ENCODE data around the gene CDC16. TPM values are rescaled to one million over a fixed set of nuclear protein-coding genes. Genes with fewer than 3 reads are reported as not detected.
"Not testable (repeated sequence)": the region's sequence is repeated elsewhere in the genome, so short reads cannot be mapped to it uniquely, and the experiment has no call there.

Gene CDC16
- total and polyA plus RNA-seq, 2 of the 13 experiments (the other 11 are each of a cell fraction or from before 2014, with no cell fraction given) = 24.2 to 60.9 TPM

GRCh38 chr13:114198556-114198955 is 36.1 kb upstream of the CDC16 start (continued):
- TF ChIP-seq, protein P1, sequence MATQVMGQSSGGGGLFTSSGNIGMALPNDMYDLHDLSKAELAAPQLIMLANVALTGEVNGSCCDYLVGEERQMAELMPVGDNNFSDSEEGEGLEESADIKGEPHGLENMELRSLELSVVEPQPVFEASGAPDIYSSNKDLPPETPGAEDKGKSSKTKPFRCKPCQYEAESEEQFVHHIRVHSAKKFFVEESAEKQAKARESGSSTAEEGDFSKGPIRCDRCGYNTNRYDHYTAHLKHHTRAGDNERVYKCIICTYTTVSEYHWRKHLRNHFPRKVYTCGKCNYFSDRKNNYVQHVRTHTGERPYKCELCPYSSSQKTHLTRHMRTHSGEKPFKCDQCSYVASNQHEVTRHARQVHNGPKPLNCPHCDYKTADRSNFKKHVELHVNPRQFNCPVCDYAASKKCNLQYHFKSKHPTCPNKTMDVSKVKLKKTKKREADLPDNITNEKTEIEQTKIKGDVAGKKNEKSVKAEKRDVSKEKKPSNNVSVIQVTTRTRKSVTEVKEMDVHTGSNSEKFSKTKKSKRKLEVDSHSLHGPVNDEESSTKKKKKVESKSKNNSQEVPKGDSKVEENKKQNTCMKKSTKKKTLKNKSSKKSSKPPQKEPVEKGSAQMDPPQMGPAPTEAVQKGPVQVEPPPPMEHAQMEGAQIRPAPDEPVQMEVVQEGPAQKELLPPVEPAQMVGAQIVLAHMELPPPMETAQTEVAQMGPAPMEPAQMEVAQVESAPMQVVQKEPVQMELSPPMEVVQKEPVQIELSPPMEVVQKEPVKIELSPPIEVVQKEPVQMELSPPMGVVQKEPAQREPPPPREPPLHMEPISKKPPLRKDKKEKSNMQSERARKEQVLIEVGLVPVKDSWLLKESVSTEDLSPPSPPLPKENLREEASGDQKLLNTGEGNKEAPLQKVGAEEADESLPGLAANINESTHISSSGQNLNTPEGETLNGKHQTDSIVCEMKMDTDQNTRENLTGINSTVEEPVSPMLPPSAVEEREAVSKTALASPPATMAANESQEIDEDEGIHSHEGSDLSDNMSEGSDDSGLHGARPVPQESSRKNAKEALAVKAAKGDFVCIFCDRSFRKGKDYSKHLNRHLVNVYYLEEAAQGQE (IDR thresholded peaks at IDR 0.05; ENCODE audit: borderline replicate concordance in 1 of 2, low read depth in 1 of 2, low read length in 2 of 2) = no peak

DNA sequence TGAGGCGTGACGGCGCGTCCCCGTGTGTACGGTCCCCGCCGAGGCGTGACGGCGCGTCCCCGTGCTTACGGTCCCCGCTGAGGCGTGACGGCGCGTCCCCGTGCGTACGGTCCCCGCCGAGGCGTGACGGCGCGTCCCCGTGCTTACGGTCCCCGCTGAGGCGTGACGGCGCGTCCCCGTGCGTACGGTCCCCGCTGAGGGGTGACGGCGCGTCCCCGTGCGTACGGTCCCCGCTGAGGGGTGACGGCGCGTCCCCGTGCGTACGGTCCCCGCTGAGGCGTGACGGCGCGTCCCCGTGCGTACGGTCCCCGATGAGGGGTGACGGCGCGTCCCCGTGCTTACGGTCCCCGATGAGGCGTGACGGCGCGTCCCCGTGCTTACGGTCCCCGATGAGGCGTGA is 35.2 kb upstream of the CDC16 start:
- CTCF ChIA-PET (ENCODE audit: low intra/inter-chr PET ratio, low total read pairs); intact Hi-C loops (cut with micrococcal nuclease; ENCODE audit: unreplicated experiment); POLR2A ChIA-PET: not testable (repeated sequence)

DNA sequence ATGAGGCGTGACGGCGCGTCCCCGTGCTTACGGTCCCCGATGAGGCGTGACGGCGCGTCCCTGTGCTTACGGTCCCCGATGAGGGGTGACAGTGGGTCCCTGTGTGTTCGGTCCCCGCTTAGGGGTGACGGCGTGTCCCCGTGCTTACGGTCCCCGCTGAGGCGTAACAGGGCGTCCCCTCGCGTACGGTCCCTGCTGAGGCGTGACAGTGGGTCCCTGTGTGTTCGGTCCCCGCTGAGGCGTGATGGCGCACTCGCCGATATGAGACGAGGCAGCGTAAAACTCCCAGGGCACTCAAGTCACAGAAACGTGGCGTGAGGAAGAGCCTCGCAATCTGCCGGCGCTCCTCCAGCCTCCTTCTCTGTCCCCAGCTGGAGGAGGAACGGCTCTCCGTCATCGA is 34.7 kb upstream of the CDC16 start:
- H3K9me3 ChIP-seq (ENCODE audit: low read length) = no peaks in the 10 kb centered on the region
- peaks cover 1 to 20% of the 10 kb centered on the region in 2 experiments; a peak in 3 of 5 replicates for H3K27me3 ChIP-seq (ENCODE audit: control insufficient read depth in 1 of 2, insufficient read depth in 2 of 2, low read length in 2 of 2)
- BruUV-seq (replicated peaks) = no TSS peak
- H2AFZ ChIP-seq (ENCODE audit: low read length) = no peak overlapping the region
- ATAC-seq (no peak), DNase-seq (ENCODE audit: low spot score) (no peak), FAIRE-seq (no peak)
- H3K4me3 ChIP-seq (replicated peaks in 1 of 3; ENCODE audit: insufficient read depth in 1 of 3, low read depth in 2 of 3, low read length in 3 of 3) = no peak overlapping the region
- no peak overlapping the region for H3K9ac ChIP-seq (ENCODE audit: insufficient read depth, low read depth, low read length)
- H3K27ac ChIP-seq (ENCODE audit: extremely low read length, insufficient read depth, low read length) = no peak overlapping the region
- H3K36me3 ChIP-seq (replicated peaks in 1 of 2; ENCODE audit: control insufficient read depth in 1 of 2, insufficient read depth in 2 of 2, low read length in 2 of 2) = no peaks in the 10 kb centered on the region
- no peak overlapping the region for H3K4me2 ChIP-seq (ENCODE audit: low read depth, low read length)
- 80% methylated on average over 27 of the region's 42 CpGs for WGBS (ENCODE audit: low lambda C conversion rate)
- intact Hi-C loops (cut with micrococcal nuclease; ENCODE audit: unreplicated experiment) (no loop called here), in situ Hi-C loops (cut with HindIII; ENCODE audit: extremely low pct_ligation_motif_present, low pct_unique_long_range_greater_than_20kb) (no loop called here)
- H4K20me1 ChIP-seq (ENCODE audit: insufficient read depth, low read length) = no peaks in the 10 kb centered on the region
- ChIA-PET CTCF (ENCODE audit: low intra/inter-chr PET ratio, low total read pairs) (no interaction called here), POLR2A (no interaction called here)
- H3K4me1 ChIP-seq (ENCODE audit: insufficient read depth, low read length) = no peaks in the 10 kb centered on the region
- H3K79me2 ChIP-seq (ENCODE audit: insufficient read depth, low read length) = no peaks in the 10 kb centered on the region
- no peak for TF ChIP-seq ZNF256 (CRISPR knock-in tag; conservative IDR thresholded peaks at IDR 0.05)
- no peak for TF ChIP-seq NR2F2 (IDR thresholded peaks at IDR 0.05; ENCODE audit: borderline replicate concordance, low read depth)
- no peak for TF ChIP-seq TFDP2 (CRISPR knock-in tag; IDR thresholded peaks at IDR 0.05)
- no peak for TF ChIP-seq ZNF224 (CRISPR knock-in tag; IDR thresholded peaks at IDR 0.05)
- no peak for TF ChIP-seq SMC3 (IDR thresholded peaks at IDR 0.05; ENCODE audit: low read length)
- TF ChIP-seq ZBTB14 (CRISPR knock-in tag; IDR thresholded peaks at IDR 0.05) = no peak
- no peak for TF ChIP-seq SIX1 (CRISPR knock-in tag; IDR thresholded peaks at IDR 0.05; ENCODE audit: borderline replicate concordance)

More for the DNA sequence above, 35.2 kb upstream of the CDC16 start:
- FAIRE-seq; H3K36me3 ChIP-seq (replicated peaks in 1 of 2; ENCODE audit: control insufficient read depth in 1 of 2, insufficient read depth in 2 of 2, low read length in 2 of 2); H3K9ac ChIP-seq (ENCODE audit: insufficient read depth, low read depth, low read length); H3K27ac ChIP-seq (ENCODE audit: extremely low read length, insufficient read depth, low read length); ATAC-seq; H3K4me1 ChIP-seq (ENCODE audit: insufficient read depth, low read length); H3K9me3 ChIP-seq (ENCODE audit: low read length); H2AFZ ChIP-seq (ENCODE audit: low read length); H3K4me2 ChIP-seq (ENCODE audit: low read depth, low read length); H4K20me1 ChIP-seq (ENCODE audit: insufficient read depth, low read length); BruUV-seq (replicated peaks); H3K4me3 ChIP-seq (replicated peaks in 1 of 3; ENCODE audit: insufficient read depth in 1 of 3, low read depth in 2 of 3, low read length in 3 of 3); H3K79me2 ChIP-seq (ENCODE audit: insufficient read depth, low read length); DNase-seq (ENCODE audit: low spot score); in situ Hi-C loops (cut with HindIII; ENCODE audit: extremely low pct_ligation_motif_present, low pct_unique_long_range_greater_than_20kb): not testable (repeated sequence)
- H3K27me3 ChIP-seq (ENCODE audit: control insufficient read depth in 1 of 2, insufficient read depth in 2 of 2, low read length in 2 of 2) = peaks cover 1 to 20% of the 10 kb centered on the region in 2 experiments; a peak in 3 of 5 replicates
- WGBS (ENCODE audit: low lambda C conversion rate) = 90% methylated on average over 46 of the region's 75 CpGs
